GM19035 (cell line): Measurements from ENCODE around the gene AKAP6.

Experiments used
- ATAC-seq: cut with Tn5 transposase; IDR thresholded peaks from one replicate; pipeline ENCODE4 v1.9.1; 2021; ENCODE audit not compliant: unreplicated experiment

Gene AKAP6

DNA sequence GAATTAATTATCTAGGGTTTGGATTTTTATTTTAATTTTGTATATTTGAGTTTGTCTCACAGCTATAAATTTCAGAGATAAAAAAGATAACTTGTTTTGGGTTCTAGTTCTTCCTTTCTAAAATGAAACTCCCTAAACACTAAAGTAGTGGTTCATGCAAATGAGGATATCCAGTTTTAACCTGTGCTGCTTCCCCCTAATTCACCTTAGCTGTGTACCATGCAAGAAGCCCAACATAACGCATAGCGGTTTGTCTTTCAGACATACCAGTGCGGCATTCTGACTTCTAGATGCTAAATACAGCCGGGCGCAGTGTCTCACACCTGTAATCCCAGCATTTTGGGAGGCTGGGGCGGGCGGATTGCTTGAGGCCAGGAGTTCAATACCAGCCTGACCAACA lies 320.9 kb downstream of the AKAP6 start:
- no peak for ATAC-seq

DNA sequence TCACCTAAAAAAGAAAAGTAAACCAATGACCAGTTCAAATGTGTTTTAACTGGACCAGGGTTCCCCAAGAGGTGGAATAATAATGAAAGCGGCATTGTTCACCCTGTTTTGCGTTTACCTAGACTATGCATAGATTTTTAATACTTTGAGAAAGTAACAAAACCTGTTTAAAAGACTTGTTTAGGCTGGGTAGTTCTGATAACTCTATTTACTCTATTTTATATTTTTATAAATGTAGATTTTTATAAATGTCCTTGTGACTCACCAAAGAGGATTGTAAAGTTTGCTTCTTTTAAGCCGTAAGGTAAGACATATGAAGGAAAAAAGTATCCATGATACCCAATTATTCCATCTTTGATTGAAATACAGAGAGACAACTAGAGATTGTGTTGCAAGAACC lies 321.6 kb downstream of the AKAP6 start:
- ATAC-seq = no peak

DNA sequence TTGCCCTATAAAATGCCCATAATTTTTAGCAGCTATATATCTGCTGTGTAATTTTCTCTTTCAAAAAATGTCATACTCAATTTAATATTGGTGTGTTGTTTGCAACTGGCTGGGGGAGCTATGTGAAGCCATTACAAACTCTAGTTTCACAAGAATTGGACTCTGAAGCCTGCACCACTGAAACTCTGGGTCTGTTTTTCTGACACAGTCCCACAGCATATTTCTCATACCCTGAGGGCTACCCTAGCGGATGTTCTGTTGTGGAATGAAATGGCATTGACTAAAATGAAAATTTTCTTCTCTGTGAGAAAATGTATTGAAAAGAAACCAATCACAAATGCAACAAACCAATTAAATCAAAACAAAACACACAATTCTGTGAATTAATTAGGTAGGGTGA lies 325.0 kb downstream of the AKAP6 start:
- no peak for ATAC-seq

DNA sequence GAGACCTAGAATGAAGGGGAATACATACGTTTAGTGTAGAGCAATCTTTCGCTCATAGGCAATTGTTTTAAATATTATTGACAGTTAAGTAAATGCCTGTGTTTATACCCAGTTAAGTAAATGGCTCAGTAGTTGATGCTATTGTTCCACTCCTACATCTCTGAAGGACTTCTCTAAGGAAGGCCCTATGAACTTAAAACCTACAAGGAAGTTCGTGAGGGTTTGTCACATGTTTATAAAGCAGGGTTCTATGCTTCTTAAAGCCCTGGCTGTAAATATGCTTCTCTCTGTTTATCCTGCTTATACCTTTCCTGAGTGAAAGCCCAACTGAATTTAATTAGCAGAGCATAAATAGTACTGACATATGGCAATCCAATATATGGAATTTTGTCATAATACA lies 327.5 kb downstream of the AKAP6 start:
- no peak for ATAC-seq

- ATAC-seq = no peak
These were observed 328.0 kb downstream of the AKAP6 start for GRCh38 chr14:32657081-32657480.

DNA sequence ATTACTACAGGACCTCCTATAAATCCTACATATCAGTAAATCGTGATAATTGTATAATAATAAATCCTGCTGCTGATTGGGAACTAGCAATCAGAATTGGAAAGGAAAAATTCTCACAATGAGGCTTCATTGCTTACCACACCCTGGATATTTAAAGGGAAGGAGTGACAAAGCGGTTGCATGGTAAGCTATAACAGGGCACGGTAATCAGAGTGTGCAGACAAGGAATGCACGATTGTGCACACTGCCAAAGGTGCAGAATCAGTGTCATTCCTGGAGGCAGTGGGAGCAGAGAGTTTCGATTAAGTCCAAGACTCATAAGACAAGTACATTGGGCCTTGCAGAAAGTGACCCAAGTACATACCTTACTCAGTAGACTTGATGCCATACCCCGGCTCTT lies 332.1 kb downstream of the AKAP6 start:
- no peak for ATAC-seq

DNA sequence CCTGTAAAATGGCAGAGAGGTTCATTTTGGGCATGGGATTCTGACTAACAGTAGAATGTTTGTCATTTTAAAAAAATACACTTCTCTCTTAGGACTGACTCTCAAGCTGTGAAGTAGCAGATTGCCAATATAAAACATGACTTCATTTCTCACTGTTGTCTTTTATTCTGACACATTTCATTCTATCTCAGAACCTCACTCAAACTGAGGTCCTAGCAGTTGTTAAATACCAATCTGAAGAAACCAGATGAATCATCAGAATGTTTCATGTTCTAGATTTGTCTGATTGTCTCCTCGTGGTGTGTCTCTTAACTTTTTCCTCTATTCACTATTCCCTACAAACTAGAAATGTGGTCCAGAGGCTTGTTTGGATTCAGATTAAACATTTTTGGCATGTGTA lies 333.1 kb downstream of the AKAP6 start:
- no peak for ATAC-seq

GRCh38 chr14:32666308-32666707 lies 337.2 kb downstream of the AKAP6 start:
- ATAC-seq = no peak

DNA sequence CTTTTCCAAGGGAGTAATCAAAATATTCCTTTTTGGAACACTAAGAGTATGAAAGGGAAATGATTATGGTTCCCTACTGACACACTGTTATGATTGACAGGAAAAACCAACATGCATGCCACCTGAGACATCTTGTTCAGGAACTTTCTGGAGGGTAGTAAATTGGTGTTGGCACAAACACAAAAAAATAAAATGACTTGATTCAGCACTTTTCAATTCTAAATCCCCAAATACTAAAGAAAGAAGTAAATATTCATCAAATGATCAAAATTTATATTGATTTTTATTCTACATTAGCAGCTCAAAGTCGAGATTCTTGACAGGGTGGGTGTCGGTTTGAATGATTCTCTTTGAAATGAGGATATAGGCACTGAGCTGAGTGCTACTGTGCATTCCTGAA lies 338.2 kb downstream of the AKAP6 start:
- ATAC-seq = no peak

- ATAC-seq = no peak
These were observed 338.7 kb downstream of the AKAP6 start for GRCh38 chr14:32667791-32668190.

- ATAC-seq = no peak
These were observed 340.3 kb downstream of the AKAP6 start for GRCh38 chr14:32669391-32669790.

DNA sequence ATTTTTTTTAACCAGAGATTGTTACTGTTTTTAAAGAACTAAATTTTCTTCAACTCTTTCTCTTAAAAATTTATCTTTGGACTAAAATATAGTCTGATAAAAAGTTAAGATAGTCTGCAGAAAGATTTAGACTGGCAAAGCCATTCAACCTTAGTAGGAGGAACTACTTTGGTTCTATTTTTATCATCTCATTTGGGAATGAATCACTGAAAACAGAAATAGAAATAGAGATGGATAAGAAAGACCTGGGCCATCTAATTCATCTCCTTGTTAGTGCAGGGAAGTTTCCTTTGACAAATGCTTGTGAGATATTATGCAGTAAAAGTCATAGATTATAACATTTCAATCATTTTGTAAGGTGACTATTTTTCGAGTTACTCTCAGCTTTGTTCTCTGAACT lies 346.3 kb downstream of the AKAP6 start:
- ATAC-seq = no peak

DNA sequence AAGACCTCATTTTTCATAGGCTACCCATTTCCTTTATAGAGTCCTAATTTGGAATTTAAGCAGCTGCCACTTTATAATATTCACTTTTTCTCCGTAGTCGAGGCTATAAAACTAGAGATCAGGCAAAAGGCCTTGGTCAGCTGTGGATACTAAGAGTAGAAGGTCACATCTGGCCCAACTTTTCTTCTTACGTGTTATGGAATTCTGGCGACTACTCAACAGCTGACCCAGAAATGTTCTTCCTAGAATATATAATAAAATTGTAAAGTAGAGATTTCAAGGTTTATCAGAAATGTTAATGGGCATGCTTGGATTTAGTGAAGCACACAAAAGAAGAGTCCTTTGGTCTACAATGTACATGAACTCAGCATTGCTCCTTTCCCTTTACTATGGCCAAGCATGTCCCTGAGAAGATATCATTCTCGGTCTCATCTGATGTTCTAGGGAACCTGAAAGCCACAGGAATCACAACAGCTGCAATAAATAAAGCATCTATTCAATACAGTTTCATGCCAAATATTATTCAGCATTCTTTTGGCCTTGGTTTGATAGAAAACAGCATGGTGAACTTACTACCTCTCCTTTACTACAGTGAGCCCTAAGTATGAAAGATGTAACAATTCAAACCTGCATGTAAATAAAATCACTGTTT lies 348.2 kb downstream of the AKAP6 start:
- no peak for ATAC-seq

DNA sequence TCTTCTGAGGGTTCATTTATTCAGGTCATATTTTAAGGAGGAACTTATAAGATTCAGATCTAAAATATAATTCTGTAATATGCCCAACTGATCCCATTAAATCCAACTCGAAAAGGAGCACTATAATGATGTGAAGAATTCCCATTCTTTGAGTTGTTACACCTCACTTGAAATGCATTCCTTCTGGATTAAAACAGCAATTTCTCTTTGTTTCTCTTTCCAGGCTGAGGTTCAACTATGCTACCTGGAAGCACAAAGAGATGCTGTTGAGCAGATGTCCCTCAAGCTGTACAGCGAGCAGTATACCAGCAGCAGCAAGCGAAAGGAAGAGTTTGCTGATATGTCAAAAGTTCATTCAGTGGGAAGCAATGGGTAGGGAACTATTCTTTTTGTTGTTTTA lies 349.0 kb downstream of the AKAP6 start:
- ATAC-seq = no peak

DNA sequence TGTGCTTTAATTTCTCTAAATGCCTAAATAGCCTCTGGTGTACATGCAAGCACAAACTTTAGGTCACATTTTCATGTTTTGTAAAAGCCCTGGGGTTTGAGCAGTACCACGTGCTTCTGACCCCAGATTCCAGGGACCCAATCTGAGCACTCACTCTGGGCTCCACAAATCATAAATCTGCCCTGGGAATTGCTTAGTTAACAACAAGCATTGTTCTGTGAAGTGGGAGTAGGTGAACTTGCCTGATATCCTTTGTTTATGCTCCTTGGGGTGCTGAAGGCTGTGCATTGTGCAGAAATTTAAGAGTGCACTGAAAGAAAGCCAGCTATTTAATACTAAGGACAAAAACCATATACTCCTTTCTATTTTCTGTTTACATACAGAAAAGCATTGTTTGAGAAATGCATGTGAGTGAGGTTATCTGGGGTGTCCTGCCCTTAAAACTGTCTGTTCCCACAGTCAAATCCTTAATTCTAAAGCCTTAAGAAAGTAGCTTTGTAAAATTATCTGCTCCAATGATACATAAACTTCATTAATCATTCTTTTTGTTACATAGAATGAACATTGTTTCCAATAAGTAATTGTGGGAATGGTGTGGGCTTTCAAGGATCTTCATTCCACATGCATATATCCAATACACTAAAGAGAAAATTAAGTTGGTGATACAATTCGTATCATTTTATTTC lies 351.0 kb downstream of the AKAP6 start:
- no peak for ATAC-seq

DNA sequence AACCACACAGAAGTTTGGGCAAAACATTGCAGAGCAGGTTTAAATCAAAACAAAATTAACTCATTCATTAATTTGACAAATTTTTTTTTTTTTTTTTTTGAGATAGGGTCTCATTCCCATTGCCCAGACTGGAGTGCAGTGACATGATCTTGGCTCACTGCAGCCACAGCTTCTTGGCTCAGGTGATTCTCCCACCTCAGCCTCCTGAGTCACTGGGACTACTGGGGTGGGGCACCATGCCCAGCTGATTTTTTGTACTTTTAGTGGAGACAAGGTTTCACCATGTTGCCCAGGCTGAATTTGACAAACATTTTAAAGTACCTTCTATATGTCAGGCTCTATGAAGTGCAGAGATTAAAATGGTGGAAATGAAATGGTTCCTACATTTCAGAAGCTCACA lies 352.5 kb downstream of the AKAP6 start:
- no peak for ATAC-seq

DNA sequence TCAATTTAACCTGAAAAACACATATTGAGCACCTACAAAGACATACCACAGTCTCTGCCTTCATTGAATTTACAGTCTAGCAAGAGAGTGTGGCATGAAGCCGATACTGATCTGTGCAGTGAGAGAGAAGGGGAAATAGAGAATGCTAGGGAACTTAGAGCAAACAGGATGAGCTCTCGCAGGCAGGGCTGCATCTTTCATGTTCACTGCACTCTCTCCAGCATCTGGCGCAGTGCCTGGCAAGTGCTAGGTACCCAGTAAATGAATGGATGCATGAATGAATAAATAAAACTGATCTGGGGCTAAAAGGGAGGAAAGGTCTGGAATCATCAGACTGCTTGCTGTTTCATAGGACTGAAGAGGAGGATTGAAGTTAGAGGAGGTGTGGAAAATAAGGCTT lies 353.1 kb downstream of the AKAP6 start:
- ATAC-seq = no peak

DNA sequence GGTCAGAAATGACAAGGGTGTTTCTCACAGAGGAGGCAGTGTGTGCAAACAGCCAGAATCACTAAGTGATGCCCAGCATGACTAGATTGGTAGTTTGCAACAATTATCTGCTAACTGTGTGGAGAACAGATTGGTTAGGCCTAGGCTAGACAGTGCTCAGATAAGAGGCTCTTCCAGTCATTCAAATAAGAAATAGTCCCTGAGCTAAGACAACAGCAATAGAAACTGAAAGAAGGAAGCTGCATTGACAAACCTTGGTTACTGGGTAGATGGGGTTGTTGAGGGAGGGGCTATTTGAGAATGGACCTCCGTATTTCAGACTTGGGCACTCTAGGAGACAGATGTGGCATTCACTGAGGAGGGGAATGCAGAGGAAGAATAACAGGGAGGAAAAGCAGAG lies 354.6 kb downstream of the AKAP6 start:
- ATAC-seq = no peak

GRCh38 chr14:32688941-32689340 lies 359.8 kb downstream of the AKAP6 start:
- ATAC-seq = no peak

- no peak for ATAC-seq
These were observed 363.3 kb downstream of the AKAP6 start for GRCh38 chr14:32692441-32692840.

GRCh38 chr14:32693114-32693513 lies 364.0 kb downstream of the AKAP6 start:
- no peak for ATAC-seq

- no peak for ATAC-seq
These were observed 365.8 kb downstream of the AKAP6 start for GRCh38 chr14:32694795-32695449.
